Neuronal stem cell (in vitro differentiated cells): ENCODE measurements around the gene CEP70.

ENCODE experiments used
- DNase-seq: peaks from one replicate; pipeline ENCODE4 v3.0.0-alpha.2; 2013; ENCODE audit warnings: low spot score
- H2AFZ ChIP-seq: one replicate; pipeline ENCODE4 v1.6.1; 2013; ENCODE audit warnings: mild to moderate bottlenecking, low read length, inconsistent platforms
- H2AK5ac ChIP-seq: 2 replicates; pipeline ENCODE4 v1.6.1; 2013; ENCODE audit warnings: low read depth, mild to moderate bottlenecking, inconsistent platforms, low read length, moderate library complexity, mixed read lengths
- H2BK120ac ChIP-seq: 2 replicates; pipeline ENCODE4 v1.6.1; 2013; ENCODE audit warnings: low read depth, mild to moderate bottlenecking, inconsistent platforms, low read length, moderate library complexity, mixed read lengths
- H2BK12ac ChIP-seq: one replicate; pipeline ENCODE4 v1.6.1; 2013; ENCODE audit warnings: low read length, inconsistent platforms
- H2BK15ac ChIP-seq: 2 replicates; pipeline ENCODE4 v1.6.1; 2013; ENCODE audit warnings: mild to moderate bottlenecking, low read length, inconsistent platforms, mixed read lengths
- H2BK5ac ChIP-seq: one replicate; pipeline ENCODE4 v1.6.1; 2013; ENCODE audit warnings: inconsistent platforms, mild to moderate bottlenecking, low read length, moderate library complexity
- H3K14ac ChIP-seq: one replicate; pipeline ENCODE4 v1.6.1; 2013; ENCODE audit warnings: low read length, inconsistent platforms
- H3K18ac ChIP-seq: 2 replicates; pipeline ENCODE4 v1.6.1; 2013; ENCODE audit warnings: low read length, inconsistent platforms
- H3K23ac ChIP-seq: 2 replicates; pipeline ENCODE4 v1.6.1; 2013; ENCODE audit warnings: low read depth, mild to moderate bottlenecking, mixed read lengths, low read length, inconsistent platforms; ENCODE audit not compliant: poor library complexity
- H3K27ac ChIP-seq: replicated peaks from 3 replicates; pipeline ENCODE4 v1.5.1; 2013; ENCODE audit warnings: low read length, inconsistent platforms
- H3K27me3 ChIP-seq, 3 experiments: 2 replicates each; pipeline ENCODE4 v1.6.1; 2013; ENCODE audit warnings: low read length in 3 of 3, mild to moderate bottlenecking in 2 of 3, inconsistent platforms in 1 of 3, low read depth in 1 of 3, mixed read lengths in 1 of 3, moderate library complexity in 1 of 3; ENCODE audit not compliant: control insufficient read depth in 3 of 3, insufficient read depth in 3 of 3
- H3K36me3 ChIP-seq, 2 donors: replicated peaks in 1 of 2; 2 replicates each; pipeline ENCODE4 v1.6.1; 2013; ENCODE audit warnings: low read length in 2 of 2; ENCODE audit not compliant: control insufficient read depth in 2 of 2, insufficient read depth in 2 of 2
- H3K4ac ChIP-seq: 2 replicates; pipeline ENCODE4 v1.6.1; 2013; ENCODE audit warnings: inconsistent platforms, mild to moderate bottlenecking, low read length, moderate library complexity
- H3K4me1 ChIP-seq, 2 donors: 1 replicate in 1 of 2; 2 replicates in 1 of 2; pipeline ENCODE4 v1.6.1; 2013; ENCODE audit warnings: low read length in 2 of 2, low read depth in 1 of 2; ENCODE audit not compliant: control insufficient read depth in 2 of 2, insufficient read depth in 1 of 2
- H3K4me2 ChIP-seq: one replicate; pipeline ENCODE4 v1.6.1; 2013; ENCODE audit warnings: mild to moderate bottlenecking, low read length, inconsistent platforms; ENCODE audit not compliant: insufficient read depth, poor library complexity, severe bottlenecking
- H3K4me3 ChIP-seq, 2 donors: 2 replicates each; pipeline ENCODE4 v1.5.1; 2013; ENCODE audit warnings: low read length in 2 of 2, mild to moderate bottlenecking in 2 of 2, inconsistent platforms in 1 of 2, moderate library complexity in 1 of 2
- H3K79me1 ChIP-seq: one replicate; pipeline ENCODE4 v1.6.1; 2013; ENCODE audit warnings: low read depth, mild to moderate bottlenecking, inconsistent platforms, low read length, moderate library complexity
- H3K9ac ChIP-seq: one replicate; pipeline ENCODE4 v1.6.1; 2013; ENCODE audit warnings: mild to moderate bottlenecking, low read depth, low read length, inconsistent platforms; ENCODE audit not compliant: poor library complexity
- H3K9me3 ChIP-seq, 2 donors: replicated peaks in 1 of 2; 2 replicates each; pipeline versions ENCODE3 to v1.6.1; 2013; ENCODE audit warnings: low read length in 2 of 2, mild to moderate bottlenecking in 2 of 2, inconsistent platforms in 1 of 2, low read depth in 1 of 2, mixed read lengths in 1 of 2, moderate library complexity in 1 of 2; ENCODE audit not compliant: control insufficient read depth in 2 of 2, insufficient read depth in 1 of 2
- H4K8ac ChIP-seq: one replicate; pipeline ENCODE4 v1.6.1; 2013; ENCODE audit warnings: low read depth, mild to moderate bottlenecking, inconsistent platforms, low read length, moderate library complexity
- H4K91ac ChIP-seq: one replicate; pipeline ENCODE4 v1.6.1; 2013; ENCODE audit warnings: low read length, low read depth, mild to moderate bottlenecking, inconsistent platforms; ENCODE audit not compliant: poor library complexity
- WGBS, 2 donors: extraction: QIAGEN DNeasy Blood & Tissue Kit; methylation state at CpG; one replicate each; pipeline ENCODE4 v1.1.7; 2013; ENCODE audit warnings: missing lambda C conversion rate in 2 of 2, mixed read lengths in 1 of 2; ENCODE audit not compliant: insufficient read length in 2 of 2, insufficient replicate concordance in 1 of 2; ENCODE audit errors: extremely low coverage in 2 of 2; 5-methylcytosine and 5-hydroxymethylcytosine counted together

CEP70 gene

DNA sequence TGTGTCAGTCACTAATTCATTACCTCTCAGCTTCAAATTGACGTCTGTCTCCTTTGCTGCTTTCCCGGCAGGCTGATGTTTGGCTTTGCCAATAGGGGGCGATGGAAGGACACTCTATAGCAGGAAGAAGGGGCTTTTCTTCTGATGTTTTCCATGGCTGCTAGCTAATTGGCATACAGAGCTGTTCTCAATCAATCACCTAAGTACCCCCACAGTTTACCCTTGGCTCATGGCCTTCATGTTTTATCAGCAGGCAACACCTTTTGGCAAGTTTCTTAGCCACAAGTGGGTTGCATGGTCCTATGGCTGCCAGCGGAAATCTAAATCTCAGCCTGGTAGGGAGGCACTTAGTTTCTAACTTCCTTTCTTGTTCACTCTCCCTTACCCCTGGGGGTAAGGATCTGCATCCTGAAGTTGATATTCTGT is 114.6 kb downstream of the CEP70 start:
- H3K4ac ChIP-seq: no peak overlapping the region

DNA sequence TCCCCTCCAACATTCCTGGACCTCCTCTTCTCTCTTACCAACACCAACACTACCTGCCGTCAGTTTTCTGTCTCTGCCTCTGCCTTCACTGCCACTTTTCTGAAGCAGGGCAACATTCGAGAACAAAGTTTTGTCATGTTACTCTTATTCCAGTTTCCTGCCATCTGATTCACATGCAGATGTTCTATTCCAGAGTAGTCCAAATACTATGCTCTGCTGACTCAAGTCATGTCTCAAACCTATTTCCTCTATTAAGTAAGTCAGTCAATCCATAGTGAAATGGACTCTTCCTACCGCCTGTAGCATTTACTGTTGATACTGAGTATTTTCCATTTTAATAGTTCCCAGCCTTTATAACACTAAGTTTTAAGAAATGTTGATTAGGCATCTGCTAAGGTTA is 116.3 kb downstream of the CEP70 start:
- H2AK5ac ChIP-seq: no peak overlapping the region
- no peak overlapping the region for H3K18ac ChIP-seq
- no peaks in the 10 kb centered on the region for H3K9me3 ChIP-seq
- no peak overlapping the region for H3K14ac ChIP-seq
- H3K27ac ChIP-seq: no peak overlapping the region
- H3K27me3 ChIP-seq: no peaks in the 10 kb centered on the region
- no peak overlapping the region for H4K91ac ChIP-seq
- H2BK5ac ChIP-seq: no peak overlapping the region
- no peaks in the 10 kb centered on the region for H3K4me1 ChIP-seq
- no peak overlapping the region for H3K4me3 ChIP-seq
- H3K4me2 ChIP-seq: no peak overlapping the region
- no peak overlapping the region for H2BK15ac ChIP-seq
- no peak overlapping the region for H2BK120ac ChIP-seq
- no peaks in the 10 kb centered on the region for H3K36me3 ChIP-seq
- no peaks in the 10 kb centered on the region for H3K79me1 ChIP-seq
- no peak overlapping the region for H4K8ac ChIP-seq
- no peak overlapping the region for H3K23ac ChIP-seq
- H2AFZ ChIP-seq: no peak overlapping the region
- no peak overlapping the region for H3K4ac ChIP-seq
- no peak overlapping the region for H3K9ac ChIP-seq
- DNase-seq: no peak
- no CpG with 5 or more reads among the region's 3 CpGs for WGBS, 2 donors
- no peak overlapping the region for H2BK12ac ChIP-seq

More for the DNA sequence above, 114.6 kb downstream of the CEP70 start:
- H3K23ac ChIP-seq: no peak overlapping the region
- DNase-seq: peak; percentile 41
- H3K27me3 ChIP-seq: no peaks in the 10 kb centered on the region
- H2AFZ ChIP-seq: peak overlapping the region; percentile 54
- no peaks in the 10 kb centered on the region for H3K4me1 ChIP-seq
- H3K27ac ChIP-seq: no peak overlapping the region
- no peak overlapping the region for H2AK5ac ChIP-seq
- no peak overlapping the region for H2BK5ac ChIP-seq
- no peak overlapping the region for H4K91ac ChIP-seq
- H3K79me1 ChIP-seq: no peaks in the 10 kb centered on the region
- no peak overlapping the region for H3K14ac ChIP-seq
- H3K4me3 ChIP-seq: no peak overlapping the region
- no peak overlapping the region for H3K9ac ChIP-seq
- no peak overlapping the region for H2BK120ac ChIP-seq
- H4K8ac ChIP-seq: no peak overlapping the region
- WGBS, 2 donors: no CpG with 5 or more reads among the region's 4 CpGs
- H3K18ac ChIP-seq: no peak overlapping the region
- H3K9me3 ChIP-seq: no peaks in the 10 kb centered on the region
- no peak overlapping the region for H2BK15ac ChIP-seq
- no peaks in the 10 kb centered on the region for H3K36me3 ChIP-seq
- no peak overlapping the region for H2BK12ac ChIP-seq
- no peak overlapping the region for H3K4me2 ChIP-seq

DNA sequence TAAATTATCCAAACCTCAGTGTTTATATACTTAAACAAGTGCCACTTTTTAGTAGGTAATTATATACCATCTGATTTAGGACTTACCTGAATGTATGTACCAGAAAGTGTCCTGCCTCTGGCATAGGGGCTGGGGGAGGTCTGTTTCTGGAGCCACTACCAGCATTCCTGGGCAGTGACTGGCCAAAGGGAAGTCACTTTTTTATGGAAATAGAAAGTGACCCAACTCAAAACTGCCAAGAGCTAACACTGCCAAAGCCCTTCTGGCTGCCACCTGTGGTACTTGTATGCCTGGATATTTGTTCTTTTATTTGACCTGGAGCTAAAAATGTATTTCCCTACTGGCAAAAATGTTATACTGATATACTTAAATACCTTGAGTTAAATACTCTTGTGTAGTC is 116.9 kb downstream of the CEP70 start:
- Histone ChIP-seq H3K4ac (no peak overlapping the region), H3K4me2 (no peak overlapping the region), H3K4me1 (no peaks in the 10 kb centered on the region), H3K9ac (no peak overlapping the region), H2BK15ac (no peak overlapping the region), H3K27me3 (no peaks in the 10 kb centered on the region), H3K4me3 (no peak overlapping the region), H3K9me3 (no peaks in the 10 kb centered on the region), H2BK12ac (no peak overlapping the region), H3K79me1 (no peaks in the 10 kb centered on the region), H2BK120ac (no peak overlapping the region), H4K8ac (no peak overlapping the region), H4K91ac (no peak overlapping the region), H3K23ac (no peak overlapping the region), H2BK5ac (no peak overlapping the region), H3K14ac (no peak overlapping the region), H3K18ac (no peak overlapping the region), H3K36me3 (no peaks in the 10 kb centered on the region), H2AFZ (no peak overlapping the region), H3K27ac (no peak overlapping the region), H2AK5ac (no peak overlapping the region)
- DNase-seq: no peak

DNA sequence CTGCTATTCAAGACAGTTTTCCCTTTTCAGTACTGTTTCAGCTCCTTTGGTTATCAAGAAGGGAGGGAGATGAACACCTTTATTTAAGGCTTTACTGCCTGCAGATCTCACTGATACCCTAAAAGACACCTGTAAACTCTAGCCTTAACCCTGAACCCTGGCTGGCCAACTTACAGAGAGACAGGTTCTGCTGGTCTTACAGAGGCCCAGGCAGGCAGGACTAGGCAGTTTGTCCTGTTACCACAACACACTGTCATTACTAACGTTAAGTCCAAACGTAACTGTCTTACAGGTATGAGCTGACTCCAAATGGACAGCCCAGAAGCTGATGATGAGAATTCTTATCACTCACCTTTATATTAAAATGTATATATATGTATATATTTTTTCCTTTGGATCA is 117.5 kb downstream of the CEP70 start:
- no peak for DNase-seq
- Histone ChIP-seq H2BK5ac (no peak overlapping the region), H3K9me3 (no peaks in the 10 kb centered on the region), H4K91ac (no peak overlapping the region), H3K23ac (no peak overlapping the region), H3K4me1 (no peaks in the 10 kb centered on the region), H3K14ac (no peak overlapping the region), H3K18ac (no peak overlapping the region), H2BK15ac (no peak overlapping the region), H3K79me1 (no peaks in the 10 kb centered on the region), H3K4me2 (no peak overlapping the region), H3K4ac (no peak overlapping the region), H2AFZ (no peak overlapping the region), H2BK12ac (no peak overlapping the region), H2AK5ac (no peak overlapping the region), H2BK120ac (no peak overlapping the region), H3K27ac (no peak overlapping the region), H4K8ac (no peak overlapping the region), H3K4me3 (no peak overlapping the region), H3K36me3 (no peaks in the 10 kb centered on the region), H3K9ac (no peak overlapping the region), H3K27me3 (peaks cover 0 to 2% (median 0%) of the 10 kb centered on the region in 3 experiments)
- no CpG with 5 or more reads among the region's 2 CpGs for WGBS, 2 donors
